ENCODE data around the gene SERPINB6.
"Not testable (repeated sequence)": the region's sequence is repeated elsewhere in the genome, so short reads cannot be mapped to it uniquely, and the experiment has no call there.

SERPINB6 gene

GRCh38 chr6:2932911-2933310, 38.5 kb downstream of the SERPINB6 start:
- DNase-seq = not testable (repeated sequence)

- DNase-seq = peak; percentile 62
These were observed 39.2 kb downstream of the SERPINB6 start for GRCh38 chr6:2931970-2932748.

GRCh38 chr6:2931055-2931454, 40.3 kb downstream of the SERPINB6 start:
- DNase-seq = no peak

GRCh38 chr6:2927931-2928330, 43.4 kb downstream of the SERPINB6 start:
- DNase-seq = not testable (repeated sequence)

GRCh38 chr6:2925842-2926747, 45.3 kb downstream of the SERPINB6 start:
- not testable (repeated sequence) for DNase-seq

- DNase-seq = no peak
These were observed 49.7 kb downstream of the SERPINB6 start for GRCh38 chr6:2921520-2922115.

GRCh38 chr6:2920671-2921112, 50.7 kb downstream of the SERPINB6 start:
- no peak for DNase-seq

GRCh38 chr6:2919886-2920285, 51.5 kb downstream of the SERPINB6 start:
- DNase-seq = no peak

GRCh38 chr6:2919401-2919800, 52.0 kb downstream of the SERPINB6 start:
- DNase-seq = no peak

GRCh38 chr6:2918936-2919335, 52.4 kb downstream of the SERPINB6 start:
- DNase-seq = no peak

- no peak for DNase-seq
These were observed 53.4 kb downstream of the SERPINB6 start for GRCh38 chr6:2917801-2918445.

- no peak for DNase-seq
These were observed 54.3 kb downstream of the SERPINB6 start for GRCh38 chr6:2917065-2917464.

GRCh38 chr6:2916158-2916925, 55.0 kb downstream of the SERPINB6 start:
- DNase-seq = no peak

- no peak for DNase-seq
These were observed 56.2 kb downstream of the SERPINB6 start for GRCh38 chr6:2915150-2915549.

- no peak for DNase-seq
These were observed 57.1 kb downstream of the SERPINB6 start for GRCh38 chr6:2914318-2914660.

GRCh38 chr6:2913621-2914317, 57.6 kb downstream of the SERPINB6 start:
- no peak for DNase-seq

- DNase-seq = no peak
These were observed 60.2 kb downstream of the SERPINB6 start for GRCh38 chr6:2911171-2911570.

GRCh38 chr6:2909718-2910117, 61.6 kb downstream of the SERPINB6 start:
- DNase-seq = no peak

- DNase-seq = not testable (repeated sequence)
These were observed 62.2 kb downstream of the SERPINB6 start for GRCh38 chr6:2909051-2909606.

- DNase-seq = not testable (repeated sequence)
These were observed 62.9 kb downstream of the SERPINB6 start for GRCh38 chr6:2908516-2908915.
